ENCODE results near the gene C19orf85.
"Not testable (repeated sequence)": the region's sequence is repeated elsewhere in the genome, so short reads cannot be mapped to it uniquely, and the experiment has no call there.

The C19orf85 gene

GRCh38 chr19:55457683-55458457 is 6.7 kb downstream of the C19orf85 start:
- no peak for DNase-seq (ENCODE audit: low read depth)

DNA sequence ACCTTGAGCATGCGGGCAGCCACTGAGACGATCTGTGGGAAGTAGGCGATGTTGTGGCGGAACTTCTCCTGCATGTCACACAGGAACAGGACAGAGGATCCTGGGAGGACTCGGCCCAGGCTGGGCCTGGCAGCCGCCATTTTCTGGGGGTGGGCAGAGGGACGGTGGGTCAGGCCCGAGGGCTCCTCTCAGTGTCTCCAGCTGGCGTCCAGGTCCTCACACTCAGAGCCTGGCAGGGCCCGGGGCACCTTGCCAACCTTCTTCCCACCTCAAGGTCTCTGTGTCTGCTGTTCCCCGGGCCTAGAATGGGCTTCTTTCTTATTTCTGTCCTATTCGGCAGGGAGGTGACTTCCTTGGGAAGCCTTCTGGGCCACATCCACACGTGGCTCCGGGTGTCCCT is 8.2 kb downstream of the C19orf85 start:
- DNase-seq (ENCODE audit: low read depth), result no peak

DNA sequence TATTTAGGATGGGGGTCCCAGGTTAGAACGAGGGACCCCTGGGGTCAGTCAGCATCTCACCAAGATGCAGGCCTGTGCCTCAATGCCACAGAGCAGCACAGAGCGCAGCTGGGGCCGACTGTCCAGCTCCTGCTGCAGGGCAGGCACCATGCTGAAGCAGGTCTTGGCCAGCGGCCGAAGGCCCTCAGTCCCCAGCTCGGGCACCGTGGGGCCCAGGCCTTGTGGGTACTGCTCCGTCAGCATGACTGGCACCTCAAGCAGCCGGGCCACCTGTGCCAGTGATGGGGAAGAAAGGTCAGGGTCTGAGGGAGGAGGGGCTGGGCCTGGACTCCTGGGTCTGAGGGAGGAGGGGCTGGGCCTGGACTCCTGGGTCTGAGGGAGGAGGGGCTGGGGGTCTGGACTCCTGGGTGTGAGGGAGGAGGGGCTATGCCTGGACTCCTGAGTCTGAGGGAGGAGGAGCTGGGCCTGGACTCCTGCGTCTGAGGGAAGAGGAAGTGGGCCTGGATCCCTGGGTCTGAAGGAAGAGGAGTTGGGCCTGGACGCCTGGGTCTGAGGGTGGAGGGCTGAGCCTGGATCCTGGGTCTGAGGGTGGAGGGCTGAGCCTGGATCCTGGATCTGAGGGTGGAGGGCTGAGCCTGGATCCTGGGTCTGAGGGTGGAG is 8.8 kb downstream of the C19orf85 start:
- DNase-seq (ENCODE audit: low read depth), result no peak

- no peak for DNase-seq (ENCODE audit: low read depth)
Observed at GRCh38 chr19:55454787-55455243, 9.7 kb downstream of the C19orf85 start.

GRCh38 chr19:55453511-55454260 is 10.9 kb downstream of the C19orf85 start:
- no peak for DNase-seq (ENCODE audit: low read depth)

- DNase-seq (ENCODE audit: low read depth), result no peak
Observed at GRCh38 chr19:55452749-55453346, 11.7 kb downstream of the C19orf85 start.

GRCh38 chr19:55451965-55452748 is 12.4 kb downstream of the C19orf85 start:
- DNase-seq (ENCODE audit: low read depth), result no peak

DNA sequence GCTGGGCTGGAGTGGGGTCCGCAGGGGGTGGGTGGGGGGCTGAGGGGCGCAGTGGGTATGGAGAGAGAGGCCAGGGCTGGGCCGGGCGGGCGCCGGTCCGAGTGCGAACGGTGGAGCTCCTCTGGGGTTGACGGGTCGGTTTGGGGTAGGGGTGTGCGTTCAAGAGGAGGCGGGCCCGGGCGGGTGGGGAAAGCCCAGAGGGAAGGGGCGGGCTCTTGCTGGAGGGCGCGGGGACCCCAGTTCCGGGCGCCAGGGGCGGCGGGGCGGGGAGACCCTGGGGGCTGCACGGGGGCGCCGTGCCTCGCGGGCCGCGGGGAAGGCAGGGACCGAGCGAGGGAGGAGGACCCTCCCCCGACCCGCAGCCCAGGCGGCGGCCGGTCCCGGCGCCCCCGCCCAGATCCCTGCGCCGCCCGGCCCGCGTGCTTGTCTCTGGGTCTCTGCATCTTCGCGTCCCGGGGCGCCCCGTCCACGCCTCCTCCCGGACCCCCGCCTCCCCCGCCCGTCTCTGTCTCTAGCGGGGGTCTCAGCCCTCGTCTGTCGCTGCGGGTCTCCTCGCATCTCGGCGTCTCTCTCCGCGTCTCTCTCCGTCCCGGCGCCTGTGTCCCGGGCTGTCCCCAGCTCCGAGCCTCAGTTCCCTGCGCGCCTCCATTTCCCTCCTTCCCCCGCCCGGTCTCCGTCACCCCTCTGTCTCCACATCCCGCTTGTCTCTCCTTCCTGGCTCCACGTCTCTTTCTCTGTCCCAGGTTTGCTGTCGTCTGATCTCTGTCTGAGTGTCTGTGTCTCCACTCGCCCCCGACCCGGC is 13.2 kb downstream of the C19orf85 start:
- DNase-seq (ENCODE audit: low read depth), result no peak

- DNase-seq (ENCODE audit: low read depth), result no peak
Observed at GRCh38 chr19:55449469-55449868, 15.1 kb downstream of the C19orf85 start.

DNA sequence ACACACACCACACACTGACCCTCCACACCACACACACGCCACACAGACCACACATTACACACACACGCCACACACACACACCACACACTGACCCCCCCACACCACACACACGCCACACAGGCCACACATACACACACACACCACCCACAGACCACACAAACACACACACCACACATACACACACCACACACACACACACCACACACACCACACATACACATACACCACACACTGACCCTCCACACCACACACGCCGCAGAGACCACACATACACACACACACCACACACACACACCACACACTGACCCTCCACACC is 16.4 kb downstream of the C19orf85 start:
- DNase-seq (ENCODE audit: low read depth), result not testable (repeated sequence)

GRCh38 chr19:55447421-55448174 is 17.0 kb downstream of the C19orf85 start:
- DNase-seq (ENCODE audit: low read depth), result no peak

GRCh38 chr19:55446060-55446459 is 18.5 kb downstream of the C19orf85 start:
- no peak for DNase-seq (ENCODE audit: low read depth)

DNA sequence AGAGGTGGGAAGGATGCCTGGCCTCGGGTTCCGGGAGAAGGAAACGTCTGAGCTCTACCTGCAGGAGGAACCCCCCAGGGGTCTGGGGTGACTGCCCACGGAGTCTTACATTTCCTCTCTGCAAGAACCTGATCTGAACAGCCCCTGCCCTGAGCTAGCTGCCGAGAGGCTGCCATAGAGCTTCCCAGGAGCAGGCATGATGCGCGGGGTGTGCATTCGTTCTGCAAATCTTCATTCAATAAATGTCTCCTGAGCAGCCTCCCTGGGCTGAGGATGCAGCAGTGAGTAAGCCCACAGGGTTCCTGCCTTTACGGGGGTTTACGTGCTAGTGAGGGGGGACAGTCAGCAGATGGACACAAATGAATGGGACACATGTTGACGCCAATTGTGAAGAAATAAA is 19.9 kb downstream of the C19orf85 start:
- no peak for DNase-seq (ENCODE audit: low read depth)

GRCh38 chr19:55443824-55444480 is 20.6 kb downstream of the C19orf85 start:
- no peak for DNase-seq (ENCODE audit: low read depth)

DNA sequence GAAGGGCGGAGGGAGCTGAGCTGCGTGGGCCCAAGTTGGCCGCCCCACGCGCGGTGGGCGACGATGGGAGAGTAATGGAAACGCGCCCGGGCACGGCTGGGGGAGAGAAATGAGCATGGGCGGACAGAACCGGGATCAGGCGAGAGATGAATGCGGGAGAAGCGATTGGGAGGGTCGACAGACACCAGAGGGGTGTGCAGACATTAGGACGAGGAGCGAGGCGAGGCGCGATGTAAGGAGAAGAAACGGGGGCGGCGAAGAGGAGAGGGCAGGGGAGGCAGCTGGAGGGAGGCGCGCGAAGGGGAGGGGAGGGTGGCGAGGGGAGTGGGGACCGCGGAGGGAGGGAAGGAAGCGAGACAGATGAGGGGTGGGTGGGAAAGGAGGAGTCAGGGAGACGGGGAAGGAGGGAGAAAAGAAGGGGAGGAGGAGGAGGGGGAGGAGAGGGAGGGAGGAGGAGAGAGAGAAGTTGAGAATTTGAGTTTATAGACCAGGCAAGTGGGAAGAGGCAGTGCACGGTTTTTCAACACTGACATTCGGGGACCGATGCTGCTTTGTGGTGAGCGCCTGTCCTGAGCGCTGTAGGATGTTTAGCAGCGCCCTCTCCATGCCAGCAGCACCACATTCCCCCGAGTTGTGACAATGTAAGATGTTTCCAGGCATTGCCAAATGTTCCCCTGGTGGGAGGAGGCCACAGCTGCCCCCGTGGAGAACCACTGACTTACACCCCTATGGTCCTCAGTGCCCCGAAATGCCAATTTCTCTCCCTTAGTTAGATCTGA is 21.3 kb downstream of the C19orf85 start, which contains the start of gene SHISA7:
SHISA7 (minus strand) TSS at position 256 of the 779 bp plus-strand sequence. CDS start 437 bp downstream, outside the sequence.
- DNase-seq (ENCODE audit: low read depth), result no peak

GRCh38 chr19:55442372-55442961 is 22.1 kb downstream of the C19orf85 start:
- DNase-seq (ENCODE audit: low read depth), result no peak

DNA sequence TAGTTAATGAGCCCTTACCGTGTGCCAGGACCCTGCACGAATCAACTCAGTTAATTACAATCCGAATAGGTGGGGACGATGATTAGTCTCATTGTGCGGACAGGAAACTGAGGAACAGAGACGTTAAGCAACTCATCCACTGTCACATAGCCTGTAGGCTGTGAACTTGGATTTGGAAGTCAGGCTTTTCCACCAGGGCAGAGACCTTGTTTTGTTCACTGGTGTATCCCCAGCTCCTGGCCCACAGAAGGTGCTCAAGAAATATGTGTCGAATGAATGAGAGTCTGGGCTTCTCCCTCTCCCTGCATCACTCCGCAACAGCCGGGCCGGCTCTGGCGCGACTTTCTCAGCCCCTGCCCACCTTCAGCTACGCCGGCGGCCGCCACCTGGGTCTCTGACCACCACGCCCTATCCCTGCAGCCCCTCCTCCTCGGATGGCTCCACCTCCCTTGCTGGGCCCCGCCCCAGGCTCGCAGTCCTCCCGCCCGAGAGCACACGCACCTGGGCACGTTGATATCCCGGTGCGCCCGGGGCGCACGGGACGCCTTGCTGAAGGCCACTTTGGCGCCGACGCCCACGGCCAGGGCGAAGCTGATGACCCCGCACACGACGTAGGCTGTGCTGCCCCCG is 22.7 kb downstream of the C19orf85 start:
- no peak for DNase-seq (ENCODE audit: low read depth)

DNA sequence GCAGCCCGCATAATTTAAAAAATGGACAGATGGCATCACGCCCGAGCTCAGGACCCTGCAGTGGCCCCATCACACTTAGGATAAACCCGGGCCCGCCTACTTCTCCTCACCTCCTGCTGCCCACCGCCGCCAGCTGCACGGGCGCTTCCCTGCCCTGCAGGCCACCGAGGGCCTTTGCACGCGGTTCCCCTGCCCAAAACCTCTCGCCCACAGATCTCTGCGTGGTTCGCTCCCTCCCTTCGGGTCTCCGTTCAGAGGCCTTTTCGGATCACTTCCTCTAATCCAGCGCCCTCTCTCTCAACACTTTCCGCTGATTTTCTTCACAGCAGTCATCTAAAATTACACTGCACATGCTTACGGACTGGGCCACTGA is 23.2 kb downstream of the C19orf85 start:
- no peak for DNase-seq (ENCODE audit: low read depth)
